Esophagus muscularis mucosa (tissue), 4 donors: ENCODE results near the gene ITIH1. TPM values are rescaled to one million over a fixed set of nuclear protein-coding genes. Genes with fewer than 3 reads are reported as not detected.

ENCODE experiments used
- DNase-seq: peaks from one replicate; pipeline ENCODE4 v3.0.0-alpha.2; 2017; ENCODE audit errors: extremely low spot score
- H3K27ac ChIP-seq, 4 donors: fragments of 200-600 bp; sonication (generic); replicated peaks in 1 of 4; 1 replicate in 3 of 4; 2 replicates in 1 of 4; pipeline ENCODE4 v1.5.1; 2016 to 2019; ENCODE audit warnings: mild to moderate bottlenecking in 1 of 4
- H3K27me3 ChIP-seq, 4 donors: fragments of 200-600 bp; sonication (generic); one replicate each; pipeline versions ENCODE4 v1.5.1 to v1.6.0; 2016 to 2019
- H3K36me3 ChIP-seq, 4 donors: fragments of 200-600 bp; sonication (generic); one replicate each; pipeline ENCODE4 v1.5.1; 2016 to 2019
- H3K4me1 ChIP-seq, 4 donors: fragments of 200-600 bp; sonication (generic); one replicate each; pipeline ENCODE4 v1.5.1; 2016 to 2019
- H3K4me3 ChIP-seq, 4 donors: fragments of 200-600 bp; sonication (generic); 1 replicate in 2 of 4; 2 replicates in 2 of 4; pipeline ENCODE4 v1.5.1; 2016 to 2019; ENCODE audit warnings: mild to moderate bottlenecking in 4 of 4, moderate library complexity in 1 of 4
- H3K9me3 ChIP-seq, 4 donors: fragments of 200-600 bp; sonication (generic); 1 replicate in 3 of 4; 2 replicates in 1 of 4; pipeline ENCODE4 v1.5.1; 2016 to 2019
- CTCF ChIP-seq, 3 experiments: fragments of 200-600 bp in 2 of 3; fragments of 450-650 bp in 1 of 3; sonication (generic) in 2 of 3; IDR thresholded peaks; one replicate each; pipeline ENCODE4 v1.5.1; 2017 to 2019; ENCODE audit warnings: antibody characterized with exemption in 3 of 3, mild to moderate bottlenecking in 2 of 3, moderate library complexity in 1 of 3
- EP300 ChIP-seq: sonication (generic); formaldehyde crosslinking; IDR thresholded peaks from one replicate; pipeline ENCODE4 v1.6.1; 2017; ENCODE audit warnings: antibody characterized with exemption
- POLR2A ChIP-seq: fragments of 450-650 bp; IDR thresholded peaks from one replicate; pipeline ENCODE4 v1.6.1; 2017; ENCODE audit warnings: antibody characterized with exemption, moderate library complexity, mild to moderate bottlenecking, low read depth
- POLR2AphosphoS5 ChIP-seq, 2 donors: sonication (generic); formaldehyde crosslinking; IDR thresholded peaks; one replicate each; pipeline ENCODE4 v1.6.1; 2017; ENCODE audit warnings: antibody characterized with exemption in 2 of 2
- WGBS: methylation state at CpG from one replicate; pipeline ENCODE4 v1.1.5; 2018; 5-methylcytosine and 5-hydroxymethylcytosine counted together
- intact Hi-C: fragments of 100-400 bp; cut with DNase I; formaldehyde crosslinking; loops from one replicate; pipeline ENCODE4 v1.15.1; 2023
- total RNA-seq, 4 donors: library from RNA; depleted of rRNA; stranded (reverse); fragments of >200 nt; gene quantifications; one replicate each; pipeline versions ENCODE4 v1.1.0 to v1.2.1, GENCODE V29; 2016

Gene ITIH1
- total RNA-seq, 4 donors from 2014 or later, result not detected

DNA sequence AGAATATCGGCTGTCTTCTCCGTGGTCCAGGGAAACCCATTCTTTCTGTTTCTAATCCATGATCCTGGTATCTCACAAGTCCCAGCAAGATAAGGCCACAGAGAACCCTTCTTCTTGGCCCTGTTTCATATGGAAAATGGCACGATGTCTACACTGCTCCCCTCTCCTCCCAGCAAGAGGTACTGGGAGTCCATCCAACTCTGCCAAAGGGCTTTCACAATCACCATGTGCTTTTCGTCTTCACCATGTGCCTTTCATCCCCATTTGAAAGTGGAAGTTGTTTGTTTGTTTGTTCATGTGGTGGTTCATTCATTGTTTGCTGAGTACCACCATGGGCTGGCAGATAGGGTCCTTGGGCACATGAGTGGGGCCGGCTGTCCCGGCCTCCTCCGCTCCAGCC, 22.7 kb downstream of the ITIH1 start:
- 94% methylated on average over 7 of the region's 7 CpGs for WGBS
- Histone ChIP-seq H3K9me3 (no peaks in the 10 kb centered on the region), H3K4me1 (peaks cover 0 to 5% (median 0%) of the 10 kb centered on the region in 4 donors), H3K27ac (no peak overlapping the region), H3K4me3 (no peak overlapping the region), H3K27me3 (peaks cover 0 to under 1% (median 0%) of the 10 kb centered on the region in 4 donors), H3K36me3 (no peaks in the 10 kb centered on the region)
- no peak for DNase-seq
- intact Hi-C loops, result no loop called here
- TF ChIP-seq POLR2AphosphoS5 (IDR thresholded peaks at IDR 0.05) (no peak), CTCF (IDR thresholded peaks at IDR 0.05) (no peak), EP300 (no peak), POLR2A (no peak)

DNA sequence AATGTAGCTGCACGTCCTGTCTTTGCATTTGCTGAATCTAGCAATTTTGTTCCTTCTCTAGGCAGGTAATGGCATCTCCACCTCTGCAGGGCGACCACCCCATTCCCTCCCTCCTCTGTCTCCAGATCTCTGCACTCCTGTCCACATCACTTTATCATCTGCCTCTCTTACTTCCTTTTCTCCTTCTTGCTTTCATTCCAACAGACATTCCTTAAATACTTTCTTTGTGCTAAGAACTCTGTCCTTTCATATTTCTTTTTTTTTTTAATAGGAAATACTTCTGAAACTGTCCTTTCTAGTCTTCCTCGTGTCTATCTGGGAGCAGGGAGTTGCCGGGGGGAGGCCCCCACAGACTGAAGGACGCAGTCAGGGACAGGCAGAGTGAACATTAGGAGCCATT, 24.4 kb downstream of the ITIH1 start:
- no peak for TF ChIP-seq POLR2A
- no peak for TF ChIP-seq POLR2AphosphoS5 (IDR thresholded peaks at IDR 0.05)
- TF ChIP-seq CTCF (IDR thresholded peaks at IDR 0.05), result no peak
- TF ChIP-seq EP300, result no peak
- Histone ChIP-seq H3K27ac (no peak overlapping the region), H3K36me3 (no peaks in the 10 kb centered on the region), H3K4me1 (peaks cover 0 to 5% (median 0%) of the 10 kb centered on the region in 4 donors), H3K27me3 (peaks cover 0 to 11% (median 0%) of the 10 kb centered on the region in 4 donors), H3K4me3 (no peak overlapping the region), H3K9me3 (no peaks in the 10 kb centered on the region)
- intact Hi-C loops, result no loop called here
- no peak for DNase-seq
- WGBS, result 56% methylated on average over 5 of the region's 5 CpGs

DNA sequence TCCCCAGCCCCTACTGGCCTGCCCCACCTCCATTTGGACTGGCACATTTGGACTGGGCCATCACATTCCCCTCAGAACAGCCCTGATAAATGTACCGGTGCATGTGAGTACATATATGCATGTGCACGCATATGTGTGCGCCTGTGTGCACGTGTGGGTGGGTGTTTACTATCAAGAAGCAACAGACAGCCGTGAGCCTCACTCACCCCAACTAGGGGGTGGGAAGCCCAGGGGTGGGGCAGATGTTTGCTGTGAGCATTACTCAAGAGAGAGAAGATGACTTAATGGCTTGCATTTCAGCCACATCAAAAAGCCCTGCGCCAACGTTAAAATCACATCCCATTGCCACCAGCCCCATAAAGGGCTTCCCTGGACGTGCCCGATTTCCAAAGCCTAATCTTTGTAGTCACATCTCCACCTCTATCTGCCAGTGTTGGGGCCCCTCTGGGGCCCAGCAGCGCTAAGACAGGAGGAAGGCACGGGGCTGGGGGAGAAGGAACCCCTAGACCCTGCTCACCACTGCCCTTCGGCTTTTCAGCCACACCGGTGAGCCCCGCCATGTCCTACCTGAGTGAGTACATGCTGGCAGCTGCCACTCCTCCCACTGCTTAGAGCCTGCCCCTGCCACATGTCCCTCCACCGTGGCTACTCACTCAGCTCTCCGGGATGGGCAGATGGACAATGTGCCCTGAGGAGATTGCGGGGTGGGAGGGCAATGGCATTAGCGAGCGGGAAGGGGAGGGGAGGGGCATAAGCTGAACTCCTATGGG, 28.1 kb downstream of the ITIH1 start:
- no peak overlapping the region for H3K4me3 ChIP-seq
- no peaks in the 10 kb centered on the region for H3K36me3 ChIP-seq
- no peaks in the 10 kb centered on the region for H3K9me3 ChIP-seq
- intact Hi-C loops, result no loop called here
- H3K4me1 ChIP-seq, result peaks cover 0 to 5% (median 0%) of the 10 kb centered on the region in 4 donors
- TF ChIP-seq POLR2AphosphoS5 (IDR thresholded peaks at IDR 0.05) (no peak), POLR2A (no peak), EP300 (no peak), CTCF (IDR thresholded peaks at IDR 0.05) (no peak)
- 82% methylated on average over 16 of the region's 19 CpGs for WGBS
- peaks cover 0 to 11% (median 0%) of the 10 kb centered on the region in 4 donors for H3K27me3 ChIP-seq
- DNase-seq, result no peak
- no peak overlapping the region for H3K27ac ChIP-seq

DNA sequence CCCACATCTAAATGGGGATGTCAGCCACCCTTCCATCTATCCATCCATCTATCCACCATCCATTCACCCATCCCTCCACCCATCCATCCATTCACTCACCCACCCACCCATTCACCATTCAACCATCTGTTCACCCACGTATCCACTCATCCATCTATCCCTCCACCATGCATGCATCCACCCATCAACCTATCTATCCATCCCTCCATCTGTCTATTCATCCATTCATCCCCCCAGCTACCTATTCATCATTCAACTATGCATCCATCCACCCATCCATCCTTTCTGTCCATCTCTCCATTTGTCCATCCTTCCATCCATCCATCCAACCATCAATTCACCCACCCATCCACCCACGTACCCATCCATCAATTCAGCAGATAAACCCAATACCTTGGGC, 31.8 kb downstream of the ITIH1 start:
- no peak overlapping the region for H3K4me3 ChIP-seq
- TF ChIP-seq POLR2AphosphoS5 (IDR thresholded peaks at IDR 0.05) (no peak), POLR2A (no peak), EP300 (no peak), CTCF (IDR thresholded peaks at IDR 0.05) (no peak)
- H3K9me3 ChIP-seq, result no peaks in the 10 kb centered on the region
- no peaks in the 10 kb centered on the region for H3K4me1 ChIP-seq
- no peak for DNase-seq
- H3K36me3 ChIP-seq, result no peaks in the 10 kb centered on the region
- intact Hi-C loops, result no loop called here
- 75% methylated on average over 2 of the region's 2 CpGs for WGBS
- no peak overlapping the region for H3K27ac ChIP-seq
- peaks cover 0 to 11% (median 0%) of the 10 kb centered on the region in 4 donors for H3K27me3 ChIP-seq
